Activated CD4-positive, alpha-beta memory T cell treated with anti-CD3 and anti-CD28 coated beads, Interleukin-2, amount 10 ng/mL, durations not matched to agents 7 days and 5 days (primary cell): ENCODE results near the gene SMAD6. TPM values are rescaled to one million over a fixed set of nuclear protein-coding genes. Genes with fewer than 3 reads are reported as not detected.

Experiments used
- CTCF ChIA-PET: fragments of 350-600 bp; sonication (Branson Sonifier 250); formaldehyde crosslinking; loops from one replicate; lab custom pipeline; 2021; ENCODE audit warnings: antibody characterized with exemption, inconsistent platforms; lab: Charles Lee
- POLR2A ChIA-PET: fragments of 350-600 bp; sonication (Branson Sonifier 250); formaldehyde crosslinking; loops from one replicate; lab custom pipeline; 2021; ENCODE audit warnings: antibody characterized with exemption; lab: Charles Lee
- DNase-seq: peaks from one replicate; pipeline ENCODE4 v3.0.0-alpha.2; 2020
- H3K27ac Mint-ChIP-seq: one replicate; pipeline ENCODE4 v1.8.0; 2021; ENCODE audit warnings: mild to moderate bottlenecking, mixed read lengths
- H3K27me3 Mint-ChIP-seq: one replicate; pipeline ENCODE4 v1.8.0; 2021; ENCODE audit warnings: mixed read lengths
- H3K36me3 Mint-ChIP-seq: one replicate; pipeline ENCODE4 v1.8.0; 2021; ENCODE audit warnings: low read depth, mixed read lengths
- H3K4me1 Mint-ChIP-seq: one replicate; pipeline ENCODE4 v1.8.0; 2021; ENCODE audit warnings: mixed read lengths
- H3K4me3 Mint-ChIP-seq: one replicate; pipeline ENCODE4 v1.8.0; 2021; ENCODE audit warnings: mild to moderate bottlenecking, mixed read lengths
- H3K9me3 Mint-ChIP-seq: one replicate; pipeline ENCODE4 v1.8.0; 2021; ENCODE audit warnings: mixed read lengths
- total RNA-seq, 2 experiments: library from RNA; stranded (reverse); gene quantifications; one replicate each; pipeline ENCODE4 v1.2.3, GENCODE V29; 2021

Gene SMAD6
- total RNA-seq, 2 experiments from 2014 or later, result 0.53 to 0.58 TPM

GRCh38 chr15:66783725-66784124, 81.7 kb downstream of the SMAD6 start:
- Mint-ChIP-seq H3K9me3 (no peaks in the 10 kb centered on the region), H3K4me1 (no peaks in the 10 kb centered on the region), H3K4me3 (no peak overlapping the region), H3K36me3 (no peaks in the 10 kb centered on the region), H3K27ac (no peak overlapping the region), H3K27me3 (peaks cover 2% of the 10 kb centered on the region)
- POLR2A ChIA-PET, result no interaction called here
- CTCF ChIA-PET, result no interaction called here
- DNase-seq, result no peak

GRCh38 chr15:66784174-66784573, 82.1 kb downstream of the SMAD6 start:
- Mint-ChIP-seq H3K27ac (no peak overlapping the region), H3K27me3 (peaks cover 2% of the 10 kb centered on the region), H3K4me3 (no peak overlapping the region), H3K36me3 (no peaks in the 10 kb centered on the region), H3K9me3 (no peaks in the 10 kb centered on the region), H3K4me1 (no peaks in the 10 kb centered on the region)
- DNase-seq, result no peak
- ChIA-PET CTCF (no interaction called here), POLR2A (no interaction called here)

GRCh38 chr15:66785637-66786036, 83.6 kb downstream of the SMAD6 start:
- CTCF ChIA-PET, result no interaction called here
- peaks cover 2% of the 10 kb centered on the region for H3K27me3 Mint-ChIP-seq
- POLR2A ChIA-PET, result no interaction called here
- no peaks in the 10 kb centered on the region for H3K4me1 Mint-ChIP-seq
- H3K4me3 Mint-ChIP-seq, result no peak overlapping the region
- no peak overlapping the region for H3K27ac Mint-ChIP-seq
- DNase-seq, result no peak
- no peaks in the 10 kb centered on the region for H3K9me3 Mint-ChIP-seq
- H3K36me3 Mint-ChIP-seq, result no peaks in the 10 kb centered on the region

GRCh38 chr15:66786222-66786621, 84.2 kb downstream of the SMAD6 start:
- Mint-ChIP-seq H3K4me3 (no peak overlapping the region), H3K27me3 (peaks cover 2% of the 10 kb centered on the region), H3K36me3 (no peaks in the 10 kb centered on the region), H3K4me1 (no peaks in the 10 kb centered on the region), H3K9me3 (no peaks in the 10 kb centered on the region), H3K27ac (no peak overlapping the region)
- DNase-seq, result no peak
- ChIA-PET POLR2A (no interaction called here), CTCF (no interaction called here)

GRCh38 chr15:66786708-66787488, 84.9 kb downstream of the SMAD6 start:
- no peaks in the 10 kb centered on the region for H3K36me3 Mint-ChIP-seq
- H3K4me1 Mint-ChIP-seq, result no peaks in the 10 kb centered on the region
- no peak for DNase-seq
- no peaks in the 10 kb centered on the region for H3K9me3 Mint-ChIP-seq
- CTCF ChIA-PET, result no interaction called here
- H3K4me3 Mint-ChIP-seq, result no peak overlapping the region
- peaks cover 4% of the 10 kb centered on the region for H3K27me3 Mint-ChIP-seq
- no peak overlapping the region for H3K27ac Mint-ChIP-seq
- POLR2A ChIA-PET, result no interaction called here

GRCh38 chr15:66787489-66787871, 85.4 kb downstream of the SMAD6 start:
- H3K27ac Mint-ChIP-seq, result no peak overlapping the region
- H3K9me3 Mint-ChIP-seq, result no peaks in the 10 kb centered on the region
- POLR2A ChIA-PET, result no interaction called here
- no peaks in the 10 kb centered on the region for H3K36me3 Mint-ChIP-seq
- no peaks in the 10 kb centered on the region for H3K4me1 Mint-ChIP-seq
- DNase-seq, result no peak
- CTCF ChIA-PET, result no interaction called here
- H3K27me3 Mint-ChIP-seq, result peaks cover 3% of the 10 kb centered on the region
- H3K4me3 Mint-ChIP-seq, result no peak overlapping the region

GRCh38 chr15:66788024-66788423, 86.0 kb downstream of the SMAD6 start:
- Mint-ChIP-seq H3K4me3 (no peak overlapping the region), H3K27me3 (peaks cover 3% of the 10 kb centered on the region)

GRCh38 chr15:66789029-66790025, 87.3 kb downstream of the SMAD6 start:
- Mint-ChIP-seq H3K36me3 (no peaks in the 10 kb centered on the region), H3K4me3 (no peak overlapping the region), H3K9me3 (no peaks in the 10 kb centered on the region), H3K4me1 (no peaks in the 10 kb centered on the region), H3K27ac (no peak overlapping the region), H3K27me3 (peaks cover 3% of the 10 kb centered on the region)
- ChIA-PET POLR2A (interaction anchor here (0.6 kb wide), 1 partner anchor 517 kb away, joined by 4 read pairs; no protein-coding TSS in a partner anchor), CTCF (interaction anchor here (1.1 to 1.6 kb wide), 2 partner anchors 9 to 62 kb away, joined by 3 to 9 read pairs; no protein-coding TSS in a partner anchor)
- DNase-seq, result no peak

More at GRCh38 chr15:66788024-66788423, 86.0 kb downstream of the SMAD6 start:
- no peak for DNase-seq
- Mint-ChIP-seq H3K36me3 (no peaks in the 10 kb centered on the region), H3K4me1 (no peaks in the 10 kb centered on the region), H3K9me3 (no peaks in the 10 kb centered on the region), H3K27ac (no peak overlapping the region)
- POLR2A ChIA-PET, result no interaction called here
- CTCF ChIA-PET, result interaction anchor here (1.6 kb wide), 1 partner anchor 10 kb away, joined by 3 read pairs; no protein-coding TSS in a partner anchor

- Mint-ChIP-seq H3K27ac (no peak overlapping the region), H3K27me3 (peaks cover 9% of the 10 kb centered on the region), H3K9me3 (no peaks in the 10 kb centered on the region), H3K4me1 (no peaks in the 10 kb centered on the region), H3K36me3 (no peaks in the 10 kb centered on the region), H3K4me3 (no peak overlapping the region)
- ChIA-PET CTCF (no interaction called here), POLR2A (no interaction called here)
- DNase-seq, result no peak
These were observed 93.8 kb downstream of the SMAD6 start for GRCh38 chr15:66795851-66796250.

GRCh38 chr15:66796343-66796742, 94.3 kb downstream of the SMAD6 start:
- POLR2A ChIA-PET, result interaction anchor here (0.6 kb wide), 1 partner anchor 72 kb away, joined by 3 read pairs; no protein-coding TSS in a partner anchor
- Mint-ChIP-seq H3K9me3 (no peaks in the 10 kb centered on the region), H3K4me3 (no peak overlapping the region), H3K36me3 (no peaks in the 10 kb centered on the region), H3K4me1 (no peaks in the 10 kb centered on the region), H3K27ac (no peak overlapping the region), H3K27me3 (peaks cover 11% of the 10 kb centered on the region)
- CTCF ChIA-PET, result no interaction called here
- no peak for DNase-seq

- H3K4me3 Mint-ChIP-seq, result no peak overlapping the region
- CTCF ChIA-PET, result interaction anchor here (0.9 kb wide), 1 partner anchor 9 kb away, joined by 3 read pairs; no protein-coding TSS in a partner anchor
- no peak overlapping the region for H3K27ac Mint-ChIP-seq
- no peak for DNase-seq
- H3K27me3 Mint-ChIP-seq, result peaks cover 12% of the 10 kb centered on the region
- no peaks in the 10 kb centered on the region for H3K9me3 Mint-ChIP-seq
- POLR2A ChIA-PET, result no interaction called here
- no peaks in the 10 kb centered on the region for H3K4me1 Mint-ChIP-seq
- no peaks in the 10 kb centered on the region for H3K36me3 Mint-ChIP-seq
These were observed 95.9 kb downstream of the SMAD6 start for GRCh38 chr15:66797921-66798320.

GRCh38 chr15:66798426-66799061, 96.5 kb downstream of the SMAD6 start:
- no peak overlapping the region for H3K4me3 Mint-ChIP-seq
- no peak for DNase-seq
- H3K27me3 Mint-ChIP-seq, result peaks cover 12% of the 10 kb centered on the region
- H3K9me3 Mint-ChIP-seq, result no peaks in the 10 kb centered on the region
- no peak overlapping the region for H3K27ac Mint-ChIP-seq
- H3K36me3 Mint-ChIP-seq, result no peaks in the 10 kb centered on the region
- no peaks in the 10 kb centered on the region for H3K4me1 Mint-ChIP-seq
- POLR2A ChIA-PET, result no interaction called here
- CTCF ChIA-PET, result interaction anchor here (0.9 kb wide), 1 partner anchor 10 kb away, joined by 3 read pairs; no protein-coding TSS in a partner anchor
